Spinal cord (tissue), 10 donors: ENCODE results near the gene GJC3. TPM values are rescaled to one million over a fixed set of nuclear protein-coding genes. Genes with fewer than 3 reads are reported as not detected.
A peak's percentile ranks its signal among the peaks of the same experiment; 100 is the strongest.
"Not testable (repeated sequence)": the region's sequence is repeated elsewhere in the genome, so short reads cannot be mapped to it uniquely, and the experiment has no call there.

Source experiments
- DNase-seq, 6 donors: peaks; one replicate each; pipeline versions ENCODE4 v3.0.0 to v3.0.0-alpha.2; 2013 to 2015; ENCODE audit warnings: low spot score in 6 of 6, low read depth in 4 of 6
- H3K27ac ChIP-seq: one replicate; pipeline ENCODE4 v1.5.1; 2013; ENCODE audit warnings: low read depth, low read length, control low read depth
- H3K27me3 ChIP-seq: one replicate; pipeline ENCODE4 v1.6.1; 2013; ENCODE audit warnings: low read length; ENCODE audit not compliant: control insufficient read depth, insufficient read depth
- H3K36me3 ChIP-seq: one replicate; pipeline ENCODE4 v1.6.1; 2013; ENCODE audit warnings: low read length; ENCODE audit not compliant: control insufficient read depth, insufficient read depth
- H3K4me1 ChIP-seq: one replicate; pipeline ENCODE4 v1.6.1; 2013; ENCODE audit warnings: low read length; ENCODE audit not compliant: control insufficient read depth, insufficient read depth
- H3K4me3 ChIP-seq: one replicate; pipeline ENCODE4 v1.5.1; 2013; ENCODE audit warnings: low read depth, low read length, control low read depth
- H3K9me3 ChIP-seq: one replicate; pipeline ENCODE4 v1.6.1; 2013; ENCODE audit warnings: low read length; ENCODE audit not compliant: control insufficient read depth, insufficient read depth
- WGBS: methylation state at CpG from one replicate; pipeline ENCODE4 v1.1.5; 2013; ENCODE audit warnings: missing lambda C conversion rate; ENCODE audit not compliant: insufficient coverage; 5-methylcytosine and 5-hydroxymethylcytosine counted together
- polyA plus RNA-seq, 2 donors: library from polyadenylated mRNA; unstranded; fragments of 120-200 nt; gene quantifications; one replicate each; pipeline ENCODE4 v1.2.1, GENCODE V29; 2013; ENCODE audit not compliant: insufficient read length in 2 of 2
- total RNA-seq, 2 donors: library from RNA; depleted of rRNA in 1 of 2; stranded (reverse); fragments of 120-200 nt in 1 of 2; fragments of >200 nt in 1 of 2; gene quantifications; one replicate each; pipeline versions ENCODE4 v1.2.3 to v1.2.4, GENCODE V29; 2013 to 2014
- donor health status: healthy.

The GJC3 gene
- total and polyA plus RNA-seq, 4 donors: 1.00 to 12.6 (median 3.1) TPM

DNA sequence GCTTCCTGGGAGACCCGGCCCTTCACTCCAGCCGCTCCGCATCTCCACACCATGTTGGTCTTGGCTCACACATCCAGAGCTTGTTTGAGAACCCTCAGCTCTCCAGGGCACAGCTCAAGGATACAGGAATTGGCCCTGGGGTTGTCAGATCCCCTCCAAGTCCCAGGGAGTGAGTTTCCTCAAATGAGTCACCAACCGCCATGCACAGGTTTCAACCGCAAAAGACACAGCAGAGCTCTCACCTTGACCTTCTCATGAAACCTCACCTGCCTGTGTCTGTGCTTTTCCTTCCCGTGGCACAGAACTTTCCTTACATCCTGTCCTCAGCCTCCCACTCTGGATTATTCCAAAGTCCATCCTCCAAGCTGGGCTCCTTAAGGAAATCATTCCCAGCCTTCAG is 25.8 kb upstream of the GJC3 start:
- no peak for DNase-seq
- WGBS: 90% methylated on average over 6 of the region's 6 CpGs

DNA sequence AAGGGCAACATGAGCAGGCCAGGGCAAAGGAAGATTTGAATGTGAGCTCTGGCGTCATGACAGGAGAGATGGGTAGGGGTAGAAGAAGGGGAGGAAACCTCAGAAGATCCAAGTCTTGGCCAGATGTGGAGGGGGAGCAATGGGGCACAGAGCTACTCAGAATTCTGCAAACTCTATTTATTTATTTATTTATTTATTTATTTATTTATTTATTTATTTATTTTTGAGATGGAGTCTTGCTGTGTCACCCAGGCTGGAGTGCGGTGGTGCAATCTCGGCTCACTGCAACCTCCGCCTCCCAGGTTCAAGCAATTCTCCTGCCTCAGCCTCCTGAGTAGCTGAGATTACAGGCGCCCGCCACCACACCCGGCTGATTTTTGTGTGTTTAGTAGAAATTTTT is 25.2 kb upstream of the GJC3 start:
- H3K27ac ChIP-seq, H3K4me3 ChIP-seq, DNase-seq, H3K4me1 ChIP-seq, H3K36me3 ChIP-seq, H3K9me3 ChIP-seq, H3K27me3 ChIP-seq: not testable (repeated sequence)
- 81% methylated on average over 4 of the region's 7 CpGs for WGBS

More for the DNA sequence above, 25.8 kb upstream of the GJC3 start:
- Histone ChIP-seq H3K27me3 (peaks cover 2% of the 10 kb centered on the region), H3K9me3 (no peaks in the 10 kb centered on the region), H3K27ac (no peak overlapping the region), H3K4me1 (no peaks in the 10 kb centered on the region), H3K4me3 (no peak overlapping the region), H3K36me3 (no peaks in the 10 kb centered on the region)

DNA sequence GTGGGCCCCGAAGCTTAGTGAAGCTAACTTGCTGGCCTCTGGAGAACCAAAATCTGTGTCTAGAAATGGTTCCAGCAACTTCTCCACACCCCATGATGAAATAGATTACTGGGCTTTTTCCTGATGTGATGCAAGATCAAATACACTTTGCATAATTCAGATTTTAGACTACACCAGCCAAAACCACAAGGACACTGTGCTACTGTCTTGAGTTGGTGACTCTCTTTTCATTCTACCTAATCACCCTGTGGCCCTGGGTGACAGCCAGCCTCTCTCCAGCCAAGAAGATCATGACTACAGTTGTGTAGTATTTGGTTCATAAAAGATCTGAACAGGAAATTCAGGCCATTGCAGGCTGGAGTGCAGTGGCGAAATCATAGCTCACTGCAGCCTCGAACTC is 24.2 kb upstream of the GJC3 start:
- Histone ChIP-seq H3K9me3 (no peaks in the 10 kb centered on the region), H3K27me3 (no peaks in the 10 kb centered on the region), H3K36me3 (no peaks in the 10 kb centered on the region), H3K4me3 (no peak overlapping the region), H3K4me1 (no peaks in the 10 kb centered on the region), H3K27ac (no peak overlapping the region)
- 95% methylated on average over 2 of the region's 3 CpGs for WGBS
- DNase-seq: no peak

DNA sequence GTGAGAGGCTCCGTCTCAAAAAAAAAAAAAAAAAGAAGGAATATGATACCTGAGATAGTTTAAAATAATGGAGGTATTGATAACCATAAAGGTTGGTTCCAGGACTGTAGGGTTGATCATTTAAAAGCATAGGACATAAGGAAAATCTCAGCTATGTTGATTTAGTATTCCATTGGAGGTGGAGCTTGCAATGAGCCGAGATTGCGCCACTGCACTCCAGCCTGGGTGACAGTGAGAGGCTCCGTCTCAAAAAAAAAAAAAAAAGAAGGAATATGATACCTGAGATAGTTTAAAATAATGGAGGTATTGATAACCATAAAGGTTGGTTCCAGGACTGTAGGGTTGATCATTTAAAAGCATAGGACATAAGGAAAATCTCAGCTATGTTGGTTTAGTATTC is 23.2 kb upstream of the GJC3 start:
- not testable (repeated sequence) for H3K9me3 ChIP-seq, H3K27me3 ChIP-seq, H3K4me1 ChIP-seq, DNase-seq, H3K27ac ChIP-seq, H3K36me3 ChIP-seq, H3K4me3 ChIP-seq
- no CpG with 5 or more reads among the region's 4 CpGs for WGBS

DNA sequence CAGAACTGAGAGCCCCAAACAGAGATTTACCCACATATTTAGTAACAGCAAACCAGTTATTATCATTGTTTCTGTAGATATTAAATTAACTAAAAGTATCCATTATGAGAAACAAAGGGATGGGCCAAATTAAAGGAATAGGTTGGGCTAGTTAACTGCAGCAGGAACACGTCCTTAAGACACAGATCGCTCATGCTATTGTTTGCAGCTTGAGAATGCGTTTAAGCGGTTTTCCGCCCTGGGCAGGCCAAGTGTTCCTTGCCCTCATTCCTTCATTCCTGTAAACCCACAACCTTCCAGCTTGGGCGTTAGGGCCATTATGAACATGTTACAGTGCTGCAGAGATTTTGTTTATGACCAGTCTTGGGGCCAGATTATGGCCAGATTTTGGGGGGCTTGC is 21.4 kb upstream of the GJC3 start:
- not testable (repeated sequence) for H3K9me3 ChIP-seq, H3K4me1 ChIP-seq, H3K36me3 ChIP-seq, H3K4me3 ChIP-seq, H3K27ac ChIP-seq, H3K27me3 ChIP-seq, DNase-seq
- 50% methylated on average over 1 of the region's 6 CpGs for WGBS

DNA sequence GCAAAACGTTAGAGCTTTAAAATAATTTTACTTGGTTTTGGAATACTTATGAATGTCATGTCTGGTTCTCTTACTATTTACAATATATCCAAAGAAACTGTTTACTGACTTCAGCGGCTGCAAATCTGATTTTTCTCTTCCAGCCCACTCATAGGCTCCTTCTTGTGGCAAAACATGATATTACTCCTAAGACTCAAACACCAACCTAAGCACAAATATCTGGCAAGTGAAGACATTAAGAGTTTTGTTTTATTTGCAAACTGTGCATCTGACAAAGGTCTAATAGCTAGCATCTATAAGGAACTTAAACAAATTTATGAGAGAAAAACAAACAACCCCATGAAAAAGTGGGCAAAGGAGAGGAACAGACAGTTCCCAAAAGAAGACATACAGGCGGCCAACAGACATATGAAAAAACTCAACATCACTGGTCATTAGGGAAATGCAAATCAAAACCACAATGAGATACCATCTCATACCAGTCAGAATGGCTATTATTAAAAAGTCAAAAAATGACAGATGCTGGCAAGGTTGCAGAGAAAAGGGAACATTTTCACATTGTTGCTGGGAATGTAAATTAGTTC is 20.3 kb upstream of the GJC3 start:
- Histone ChIP-seq H3K27me3 (no peaks in the 10 kb centered on the region), H3K4me3 (no peak overlapping the region), H3K36me3 (no peaks in the 10 kb centered on the region), H3K9me3 (no peaks in the 10 kb centered on the region), H3K4me1 (no peaks in the 10 kb centered on the region), H3K27ac (no peak overlapping the region)
- no CpG with 5 or more reads among the region's 3 CpGs for WGBS
- DNase-seq: peak in 2 of 6 donors; percentile 11 to 13

DNA sequence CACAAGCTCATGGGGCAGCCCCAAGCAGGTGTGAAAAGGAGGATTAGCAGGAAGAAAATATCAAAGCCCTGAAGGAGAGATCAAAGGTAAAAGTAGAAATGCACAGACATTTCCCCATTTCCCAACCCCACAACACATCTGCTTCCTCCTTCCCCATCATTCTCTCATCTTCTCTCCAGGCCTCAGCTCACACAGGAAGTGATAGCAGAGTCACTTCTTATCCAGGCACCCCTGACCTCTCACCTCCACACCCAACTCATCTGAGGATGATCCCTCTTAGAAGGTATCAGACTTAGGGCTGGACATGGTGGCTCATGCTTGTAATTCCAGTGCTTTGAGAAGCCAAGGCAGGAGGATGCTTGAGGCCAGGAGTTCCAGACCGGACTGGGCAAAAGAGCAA is 18.2 kb upstream of the GJC3 start:
- no peaks in the 10 kb centered on the region for H3K9me3 ChIP-seq
- H3K36me3 ChIP-seq: no peaks in the 10 kb centered on the region
- WGBS: 83% methylated on average over 1 of the region's 1 CpG
- H3K27me3 ChIP-seq: no peaks in the 10 kb centered on the region
- no peaks in the 10 kb centered on the region for H3K4me1 ChIP-seq
- no peak for DNase-seq
- no peak overlapping the region for H3K27ac ChIP-seq
- no peak overlapping the region for H3K4me3 ChIP-seq

DNA sequence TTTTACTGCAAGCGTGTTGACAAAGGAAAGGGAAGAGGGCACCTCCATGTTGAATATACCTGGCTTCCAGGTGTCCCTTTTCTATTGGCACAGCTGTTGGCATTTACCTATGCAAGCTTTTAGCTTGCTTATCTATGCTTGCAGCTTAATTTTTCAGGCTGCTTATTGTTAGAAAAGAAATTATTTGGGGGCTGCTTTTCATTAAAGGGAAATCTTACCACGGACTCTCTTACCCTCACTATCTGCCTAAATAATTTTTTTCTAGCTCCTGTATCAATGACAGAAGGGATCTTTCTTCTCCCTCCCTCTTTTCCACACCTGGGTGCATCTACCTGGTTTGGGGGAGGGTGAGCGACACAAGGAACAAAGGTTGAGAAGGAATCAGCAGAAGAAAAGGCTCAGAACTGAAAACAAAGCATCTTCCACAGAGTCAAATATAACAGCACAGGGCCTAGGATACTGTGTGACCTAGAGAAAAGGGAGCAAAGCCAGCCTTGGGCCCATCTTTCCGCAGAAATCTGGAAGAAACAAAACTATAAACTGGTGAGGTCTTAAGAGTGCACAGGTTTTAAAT is 15.2 kb upstream of the GJC3 start:
- no peaks in the 10 kb centered on the region for H3K9me3 ChIP-seq
- no peaks in the 10 kb centered on the region for H3K4me1 ChIP-seq
- no peak overlapping the region for H3K4me3 ChIP-seq
- no peaks in the 10 kb centered on the region for H3K27me3 ChIP-seq
- H3K36me3 ChIP-seq: no peaks in the 10 kb centered on the region
- no peak overlapping the region for H3K27ac ChIP-seq
- no peak for DNase-seq
- no CpG with 5 or more reads among the region's 4 CpGs for WGBS

DNA sequence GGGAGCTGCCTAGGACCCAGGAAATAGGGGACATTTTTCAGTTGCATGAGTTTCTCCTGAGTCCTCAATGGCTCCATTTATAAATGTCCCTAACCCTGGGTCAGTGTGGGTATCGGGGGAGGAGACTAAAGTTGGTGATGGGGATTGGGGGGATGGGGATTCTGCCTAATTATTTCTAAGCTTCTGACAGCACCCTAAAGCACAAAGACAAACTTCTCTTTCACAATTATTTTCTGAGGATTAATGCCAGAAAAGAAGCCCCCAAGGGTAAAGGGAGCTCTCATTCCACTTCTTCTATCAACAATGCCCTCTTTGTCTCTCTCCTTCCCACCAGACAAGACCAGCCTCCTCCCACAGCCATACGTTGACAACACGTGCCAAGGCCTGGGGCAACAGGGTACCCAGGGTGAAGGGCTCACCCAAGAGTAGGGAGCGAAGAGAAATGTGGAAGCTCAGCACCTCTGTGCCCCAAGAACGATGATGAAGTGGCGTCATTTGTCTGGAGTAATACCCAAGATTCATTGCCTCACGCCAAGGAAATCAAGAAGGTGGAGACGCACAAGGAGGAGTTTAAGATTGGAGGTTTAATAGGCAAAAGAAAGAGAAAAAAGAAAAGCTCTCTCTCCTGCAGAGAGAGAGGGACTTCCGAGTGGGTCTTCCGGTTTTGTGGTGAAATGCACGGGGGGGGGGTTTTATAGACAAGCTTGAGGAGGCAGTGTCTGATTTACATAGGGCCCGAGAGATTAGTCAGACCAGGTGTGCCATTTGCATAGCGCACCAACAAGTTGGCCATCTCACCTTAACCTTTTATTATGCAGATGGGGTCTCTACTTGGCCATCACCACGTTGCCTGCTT is 14.4 kb upstream of the GJC3 start:
- WGBS: 33% methylated on average over 12 of the region's 14 CpGs
- Histone ChIP-seq H3K4me3 (no peak overlapping the region), H3K27me3 (no peaks in the 10 kb centered on the region), H3K9me3 (no peaks in the 10 kb centered on the region), H3K4me1 (no peaks in the 10 kb centered on the region), H3K36me3 (no peaks in the 10 kb centered on the region), H3K27ac (peak overlapping the region; percentile 64)
- peak in 1 of 6 donors; percentile 35 for DNase-seq

DNA sequence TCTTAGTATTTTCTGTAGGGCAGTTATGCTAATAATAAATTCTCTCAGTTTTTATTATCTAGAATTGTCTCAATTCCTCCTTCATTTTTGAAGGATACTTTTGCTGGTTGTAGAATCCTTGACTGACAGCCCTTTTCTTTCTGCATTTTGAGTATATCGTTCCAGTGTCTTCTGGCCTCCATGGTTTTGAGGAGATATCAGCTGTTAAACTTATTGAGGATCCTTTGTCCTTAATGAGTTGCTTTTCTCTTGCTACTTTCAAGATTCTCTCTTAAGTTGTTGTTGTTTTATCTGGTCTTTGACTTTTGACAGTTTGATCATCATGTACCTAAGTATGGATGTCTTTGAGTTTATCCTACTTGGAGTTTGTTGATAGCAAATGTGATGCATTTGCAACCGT is 8.9 kb upstream of the GJC3 start:
- no CpG with 5 or more reads among the region's 2 CpGs for WGBS
- H3K27me3 ChIP-seq: no peaks in the 10 kb centered on the region
- DNase-seq: no peak

More for the DNA sequence above, 8.9 kb upstream of the GJC3 start:
- peaks cover 3% of the 10 kb centered on the region for H3K9me3 ChIP-seq
- H3K27ac ChIP-seq: no peak overlapping the region
- H3K4me3 ChIP-seq: no peak overlapping the region
- H3K4me1 ChIP-seq: peaks cover 9% of the 10 kb centered on the region
- no peaks in the 10 kb centered on the region for H3K36me3 ChIP-seq
